ENCODE results near the gene GLT1D1. TPM values are rescaled to one million over a fixed set of nuclear protein-coding genes. Genes with fewer than 3 reads are reported as not detected.

The GLT1D1 gene
- total and polyA plus RNA-seq, 2 of the 8 experiments (the other 6 are each of a cell fraction or from before 2014, with no cell fraction given), result 1.5 to 3.6 TPM

- TF ChIP-seq TAF1 (IDR thresholded peaks at IDR 0.05; ENCODE audit: low read depth, low read length) (no peak), GABPA (IDR thresholded peaks at IDR 0.05; ENCODE audit: borderline replicate concordance, insufficient read depth, low read length) (no peak), SIN3A (conservative IDR thresholded peaks at IDR 0.05 in 1 of 2, IDR thresholded peaks at IDR 0.05 in 1 of 2; ENCODE audit: low read depth in 1 of 2, low read length in 2 of 2) (no peak)
Measured at GRCh38 chr12:129028844-129029243, 175.6 kb downstream of the GLT1D1 start (continued).

Other genes with a start within 250 kb of the GLT1D1 start
- 22.6 and 22.7 TPM in 2 replicates for gene SLC15A4, start 29.5 kb upstream of the GLT1D1 start, total RNA-seq (2021; fragmentation: NEBNext Ultra II Directional; extraction: Animal tissue kit (Norgen Biotek cat#: 25700))
- 21.1 and 26.6 TPM in 2 replicates for gene SLC15A4, start 29.5 kb upstream of the GLT1D1 start, polyA plus RNA-seq (2011; rRNA removed)

Measured in H1 (cell line).